ENCODE data around the gene TLR4.

Gene TLR4

GRCh38 chr9:117704024-117704575 lies at the start of gene TLR4:
TSS of gene TLR4 (plus strand) at chr9:117704403. CDS start at chr9:117704473, 70 bp downstream.
- DNase-seq, result no peak

DNA sequence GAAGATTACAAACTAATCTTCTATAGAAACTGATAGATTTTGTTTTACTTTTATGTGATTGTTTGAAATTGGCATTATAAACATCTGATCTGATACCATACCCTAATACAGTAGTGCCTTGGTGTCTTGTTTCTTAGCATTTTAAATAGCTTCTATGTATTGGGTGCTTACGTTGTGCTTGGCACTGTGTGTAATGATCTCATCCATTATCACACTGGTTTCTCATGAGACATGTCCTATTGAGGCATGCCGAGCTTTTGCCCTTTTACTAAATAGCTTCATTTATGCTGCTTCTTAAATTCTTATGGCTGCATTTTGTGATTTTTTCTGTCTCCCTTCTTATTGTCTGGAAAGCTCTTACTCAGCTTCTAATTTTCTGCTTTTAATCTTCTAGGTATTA lies 48.2 kb upstream of the TLR4 start:
- no peak for DNase-seq

GRCh38 chr9:117662651-117663050 lies 41.6 kb upstream of the TLR4 start:
- DNase-seq, result no peak

- no peak for DNase-seq
These were observed 39.8 kb upstream of the TLR4 start for GRCh38 chr9:117664419-117664818.

DNA sequence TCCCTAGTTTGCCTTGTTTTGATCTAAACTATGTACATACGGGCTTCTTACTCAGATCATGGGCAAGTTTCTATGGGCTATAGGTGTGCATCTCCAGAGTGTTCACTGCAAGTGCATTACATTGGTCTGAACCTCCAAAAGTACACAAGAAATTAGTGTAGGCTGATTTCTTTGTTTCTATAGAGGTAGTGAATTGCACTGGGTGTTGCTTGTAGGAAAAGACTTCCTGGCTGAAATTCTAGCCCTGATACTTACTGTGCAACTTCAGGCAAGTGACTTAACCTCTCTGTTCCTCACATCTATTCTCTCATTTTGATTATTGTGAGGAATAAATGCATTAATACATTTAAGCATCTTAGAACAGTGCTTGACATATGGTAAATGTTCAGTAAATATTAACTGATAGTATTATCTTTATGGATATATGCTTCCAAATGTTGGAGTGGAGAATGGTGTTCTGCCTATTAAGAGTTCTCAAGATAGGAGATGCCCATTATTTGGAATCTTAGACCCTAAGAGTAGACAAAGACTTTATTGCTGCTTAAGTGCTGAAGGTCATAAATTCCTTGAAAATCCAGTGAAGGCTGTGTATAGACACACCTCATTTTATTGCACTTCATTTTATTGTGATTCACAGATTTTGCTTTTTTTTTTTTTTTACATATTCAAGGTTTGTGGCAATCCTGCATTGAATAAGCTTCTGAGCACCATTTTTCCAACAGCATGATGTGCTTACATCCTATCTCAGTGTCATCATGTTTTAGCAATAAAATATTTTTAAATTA lies 38.4 kb upstream of the TLR4 start:
- DNase-seq, result no peak

GRCh38 chr9:117671468-117671867 lies 32.7 kb upstream of the TLR4 start:
- DNase-seq, result no peak

DNA sequence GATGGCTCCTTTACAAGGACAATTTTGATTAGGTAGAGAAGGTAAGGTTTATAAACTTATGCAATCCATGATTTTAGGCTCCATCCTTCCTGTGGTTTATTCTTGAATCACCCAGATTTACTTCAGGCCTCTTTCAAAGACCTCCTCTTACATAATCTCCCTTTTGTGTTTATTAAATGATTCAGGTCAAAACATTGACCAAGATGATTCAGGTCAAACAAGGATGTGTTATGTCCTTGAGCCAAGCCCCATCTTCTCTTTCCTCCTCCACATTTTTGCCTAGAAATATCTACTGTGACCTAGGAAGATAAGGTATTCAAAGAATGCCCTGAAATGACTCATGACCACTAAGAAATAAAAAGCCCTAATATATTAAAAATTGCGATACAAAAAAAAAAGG lies 31.8 kb upstream of the TLR4 start:
- no peak for DNase-seq

DNA sequence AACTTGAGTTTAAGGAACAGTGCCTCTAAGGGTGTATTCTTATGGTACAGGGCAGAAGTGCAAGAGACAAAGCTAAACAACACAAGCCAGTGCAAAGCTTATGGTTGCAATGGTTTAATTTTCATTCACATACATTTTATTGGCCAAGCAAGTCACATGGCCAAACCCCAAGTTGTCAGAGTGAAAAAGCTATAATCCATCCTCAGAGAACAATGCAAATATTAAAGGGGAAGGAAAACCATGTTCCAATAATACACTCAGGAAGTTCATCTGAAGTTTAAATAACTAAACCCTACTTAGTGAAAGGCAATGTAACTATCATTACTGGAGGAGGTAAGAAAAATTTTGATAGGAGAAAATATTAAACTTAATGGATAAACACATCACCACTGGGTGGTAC lies 26.6 kb upstream of the TLR4 start:
- DNase-seq, result no peak

DNA sequence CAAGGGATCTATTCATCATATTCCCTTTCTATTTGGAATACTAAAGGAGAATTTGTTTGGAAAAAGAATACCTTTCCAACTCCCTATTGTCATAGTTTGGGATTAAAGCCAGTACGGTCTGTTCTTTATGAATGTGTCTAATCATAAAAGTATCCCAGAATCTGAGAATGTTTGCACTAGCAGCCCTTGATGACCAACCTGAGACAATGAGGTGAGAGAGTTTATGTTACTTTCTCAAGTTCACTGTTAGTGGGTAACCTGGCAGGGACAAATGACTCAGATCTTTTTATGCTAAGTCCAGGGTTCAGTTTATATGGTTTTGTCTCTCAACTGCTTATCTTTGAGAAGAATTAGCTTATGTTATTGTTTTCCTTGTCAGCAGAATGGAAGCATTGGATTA lies 25.3 kb upstream of the TLR4 start:
- DNase-seq, result no peak

GRCh38 chr9:117679416-117679815 lies 24.8 kb upstream of the TLR4 start:
- no peak for DNase-seq

DNA sequence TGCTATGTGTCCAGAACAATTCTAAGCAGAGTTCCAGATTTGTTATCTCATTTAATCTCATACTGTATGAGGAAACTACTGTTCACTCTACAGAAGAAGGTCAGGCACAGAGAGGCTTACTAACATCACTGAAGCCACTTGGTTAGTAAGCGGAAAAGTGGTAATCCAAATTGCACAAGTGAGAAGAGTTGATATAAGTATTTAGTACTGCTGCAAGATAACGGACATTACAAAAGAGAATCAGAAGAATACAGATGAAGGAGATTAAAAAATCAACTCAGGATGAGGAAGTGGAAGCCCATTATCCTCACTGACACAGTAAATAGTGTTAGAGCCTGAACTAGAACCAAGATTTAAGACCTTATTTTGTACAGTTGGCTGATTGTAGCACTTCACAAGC lies 22.3 kb upstream of the TLR4 start:
- DNase-seq, result no peak

- DNase-seq, result no peak
These were observed 21.1 kb upstream of the TLR4 start for GRCh38 chr9:117682955-117683710.

GRCh38 chr9:117687532-117687931 lies 16.7 kb upstream of the TLR4 start:
- DNase-seq, result no peak

DNA sequence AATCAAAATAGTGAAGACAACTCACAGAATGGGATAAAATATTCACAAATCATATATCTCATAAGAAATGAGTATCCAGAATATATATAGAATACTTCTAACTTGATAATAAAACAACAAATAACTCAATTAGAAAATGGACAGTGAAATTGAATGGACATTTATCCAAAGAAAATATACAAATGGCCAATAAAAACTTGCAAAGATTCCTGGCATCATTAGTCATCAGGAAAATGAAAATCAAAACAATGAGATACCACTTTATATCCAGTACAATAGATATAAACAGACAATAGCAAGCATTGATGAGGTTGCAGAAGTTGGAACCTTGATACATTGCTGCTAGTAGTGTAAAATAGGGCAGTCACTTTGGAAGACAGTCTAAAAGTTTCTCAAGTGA lies 12.8 kb upstream of the TLR4 start:
- DNase-seq, result no peak

DNA sequence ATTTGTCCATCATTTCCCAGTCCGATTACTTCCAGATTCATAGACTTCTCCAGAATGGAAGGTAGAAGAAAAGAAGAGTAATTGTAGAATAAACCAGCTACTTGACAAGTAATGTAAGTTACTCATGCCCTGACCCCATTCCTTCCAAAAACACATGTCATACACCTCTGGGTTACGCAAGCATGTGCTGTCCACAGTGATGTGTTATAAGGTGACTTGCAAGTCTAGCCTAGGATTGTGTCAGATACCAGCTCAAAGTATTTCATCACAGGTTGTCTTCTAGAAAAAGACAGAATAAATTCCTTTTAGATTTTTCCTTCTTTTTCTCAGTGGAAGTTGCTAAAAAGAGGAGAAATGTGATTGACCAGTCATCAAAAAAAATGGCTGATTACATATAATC lies 8.0 kb upstream of the TLR4 start:
- DNase-seq, result no peak

DNA sequence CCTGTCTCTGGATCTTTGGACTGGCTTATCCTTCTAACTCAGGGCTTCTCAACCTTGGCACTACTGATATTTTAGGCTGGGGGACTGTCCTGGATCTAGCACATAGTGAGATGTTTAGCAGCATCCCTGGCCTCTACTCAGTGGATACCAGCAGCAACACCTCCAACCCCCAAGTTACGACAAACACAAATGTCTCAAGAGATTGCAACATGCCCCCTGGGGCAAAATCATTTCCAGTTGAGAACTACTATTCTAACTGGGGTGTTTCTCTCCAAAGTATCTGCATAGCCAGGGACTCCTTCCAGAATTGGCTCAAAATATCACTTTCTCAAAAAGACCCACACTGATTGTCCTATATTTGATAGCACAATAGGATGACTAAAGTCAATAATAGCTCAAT lies 7.2 kb upstream of the TLR4 start:
- no peak for DNase-seq

- DNase-seq, result no peak
These were observed 666 bp upstream of the TLR4 start for GRCh38 chr9:117703537-117703936.

DNA sequence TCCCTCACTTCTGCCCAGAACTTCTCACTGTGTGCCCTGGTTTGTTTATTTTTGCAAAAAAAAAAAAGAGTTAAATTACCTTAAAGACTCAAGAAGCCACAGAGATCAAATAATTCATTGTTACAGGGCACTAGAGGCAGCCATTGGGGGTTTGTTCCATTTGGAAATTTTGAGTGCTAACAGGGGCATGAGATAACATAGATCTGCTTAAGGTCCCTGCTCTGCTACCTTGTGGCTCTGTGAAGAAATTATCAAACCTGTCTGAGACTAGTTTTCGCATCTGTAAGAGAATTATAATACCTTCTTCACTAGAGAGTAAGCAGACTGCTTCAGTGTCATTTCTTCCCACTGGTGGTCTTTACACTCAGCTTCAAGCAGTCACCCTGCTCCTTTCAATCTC lies 394 bp downstream of the TLR4 start:
- DNase-seq, result no peak

DNA sequence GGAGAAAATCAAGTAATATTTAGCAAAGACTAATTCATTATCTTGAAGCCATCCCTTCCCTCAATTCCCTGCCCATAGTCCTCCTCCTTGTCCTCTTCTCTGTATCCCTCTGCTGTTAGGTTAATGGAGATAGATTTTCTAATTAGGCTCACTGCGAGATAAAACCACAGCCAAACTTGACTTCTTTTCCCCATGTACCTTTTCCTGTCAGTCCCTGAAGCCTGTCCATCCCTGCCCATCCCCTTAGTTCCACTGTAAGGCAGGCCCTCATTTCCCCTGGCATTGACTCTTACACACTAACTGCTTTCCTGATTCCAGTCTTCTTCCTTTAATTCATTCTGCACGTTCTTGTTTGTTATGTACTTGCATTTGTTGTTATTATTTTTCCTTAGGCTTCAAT lies 1.2 kb downstream of the TLR4 start:
- no peak for DNase-seq

DNA sequence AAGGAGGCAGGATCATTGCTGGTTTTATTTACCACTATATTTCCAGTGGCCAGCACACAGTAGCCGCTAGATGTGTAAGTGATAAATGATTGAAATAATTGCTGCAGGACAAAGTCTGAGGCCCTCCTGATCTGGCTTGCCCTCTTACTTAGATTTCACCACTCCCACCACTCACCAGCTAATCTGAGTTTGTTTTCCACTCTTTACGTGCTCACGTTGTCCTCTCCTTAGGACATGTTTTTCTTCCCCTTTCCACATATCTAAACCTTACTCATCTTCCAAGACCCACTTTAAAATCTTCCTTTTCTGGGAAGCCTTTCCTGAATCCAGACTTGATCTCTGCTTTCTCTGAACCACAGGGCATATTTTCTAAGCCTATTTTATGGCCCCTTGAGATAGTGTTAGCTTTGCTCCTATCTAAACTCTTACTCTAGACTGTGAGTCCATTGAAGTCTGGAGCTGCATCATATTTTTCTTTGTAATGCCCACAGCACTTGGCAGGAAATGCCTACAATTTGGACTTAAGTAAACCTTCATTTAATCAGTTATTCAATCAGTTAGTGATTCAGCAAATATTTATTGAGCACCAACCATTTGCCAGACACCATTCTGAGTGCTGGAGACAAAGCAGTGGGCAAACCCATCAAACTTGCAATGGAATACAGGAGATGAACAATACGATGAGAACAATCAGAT lies 2.4 kb downstream of the TLR4 start:
- no peak for DNase-seq

- DNase-seq, result no peak
These were observed 3.4 kb downstream of the TLR4 start for GRCh38 chr9:117707561-117707960.

DNA sequence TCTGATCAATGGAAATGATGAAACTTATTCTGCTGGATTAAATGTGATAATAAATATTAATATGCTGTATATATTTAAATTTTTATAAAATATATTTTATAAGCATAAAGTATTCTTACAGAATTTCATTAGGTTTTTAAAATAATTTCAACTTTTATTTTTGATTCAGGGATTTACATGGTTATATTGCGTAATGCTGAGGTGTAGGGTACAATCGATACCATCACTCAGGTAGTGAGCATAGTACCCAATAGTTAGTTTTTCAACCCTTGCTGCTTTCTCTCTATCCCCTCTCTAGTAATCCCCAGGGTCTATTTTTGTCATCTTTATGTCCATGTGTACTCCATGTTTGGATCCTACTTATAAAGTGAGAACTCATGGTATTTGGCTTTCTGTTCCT lies 5.7 kb downstream of the TLR4 start:
- DNase-seq, result no peak

DNA sequence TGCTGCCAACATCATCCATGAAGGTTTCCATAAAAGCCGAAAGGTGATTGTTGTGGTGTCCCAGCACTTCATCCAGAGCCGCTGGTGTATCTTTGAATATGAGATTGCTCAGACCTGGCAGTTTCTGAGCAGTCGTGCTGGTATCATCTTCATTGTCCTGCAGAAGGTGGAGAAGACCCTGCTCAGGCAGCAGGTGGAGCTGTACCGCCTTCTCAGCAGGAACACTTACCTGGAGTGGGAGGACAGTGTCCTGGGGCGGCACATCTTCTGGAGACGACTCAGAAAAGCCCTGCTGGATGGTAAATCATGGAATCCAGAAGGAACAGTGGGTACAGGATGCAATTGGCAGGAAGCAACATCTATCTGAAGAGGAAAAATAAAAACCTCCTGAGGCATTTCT lies 10.1 kb downstream of the TLR4 start:
- DNase-seq, result no peak

Measured in NCI-H446 (cell line).